Lower leg skin (tissue), 3 donors: ENCODE measurements around the gene NINJ2.

Experiments
- CTCF ChIP-seq, 3 donors: fragments of 450-650 bp; IDR thresholded peaks; one replicate each; pipeline ENCODE4 v1.5.1; 2016; ENCODE audit warnings: antibody characterized with exemption in 3 of 3, mild to moderate bottlenecking in 3 of 3, moderate library complexity in 2 of 3
- POLR2A ChIP-seq, 2 donors: fragments of 450-650 bp; IDR thresholded peaks; one replicate each; pipeline ENCODE4 v1.6.1; 2016 to 2017; ENCODE audit warnings: antibody characterized with exemption in 2 of 2, mild to moderate bottlenecking in 1 of 2, moderate library complexity in 1 of 2

GRCh38 chr12:636632-637031 is 26.6 kb downstream of the NINJ2 start:
- no peak for TF ChIP-seq CTCF (IDR thresholded peaks at IDR 0.05)
- no peak for TF ChIP-seq POLR2A (IDR thresholded peaks at IDR 0.05)
